HepG2 (cell line): Measurements from ENCODE around the gene SEMA4C. TPM values are rescaled to one million over a fixed set of nuclear protein-coding genes. Genes with fewer than 3 reads are reported as not detected.

Experiments
- ATAC-seq: fragments of 200-7000 bp; cut with Tn5 transposase; 3 replicates; pipeline ENCODE4 v1.9.1; 2020; ENCODE audit warnings: mild to moderate bottlenecking, moderate library complexity
- BruUV-seq: library from RNA; stranded (reverse); fragments of 400-500 nt; replicated peaks from 2 replicates; lab custom pipeline; 2021; lab: Mats Ljungman, UMichigan
- CTCF ChIA-PET: fragments of 300-600 bp; formaldehyde crosslinking; extraction: SDS; loops from one replicate; lab custom pipeline; 2021; ENCODE audit warnings: low total read pairs, inconsistent platforms, low intra/inter-chr PET ratio; lab: Yijun Ruan, JAX
- POLR2A ChIA-PET: fragments of 350-600 bp; sonication (Branson Sonifier 250); formaldehyde crosslinking; loops from one replicate; lab custom pipeline; 2020; ENCODE audit warnings: antibody characterized with exemption, inconsistent platforms; lab: Yijun Ruan, JAX
- DNase-seq: peaks from one replicate; pipeline ENCODE4 v3.0.0-alpha.2; 2015; ENCODE audit warnings: low spot score
- FAIRE-seq: peaks from 3 replicates; lab custom pipeline; 2011; peaks lifted over from hg19 to GRCh38; lab: Jason Lieb, UNC
- H2AFZ ChIP-seq: one replicate; pipeline ENCODE4 v1.6.1; 2011; ENCODE audit warnings: low read length, inconsistent platforms
- H3K27ac ChIP-seq: fragments of 300-600 bp; 3 replicates; pipeline ENCODE4 v1.8.0; 2011; ENCODE audit warnings: mixed run types, mild to moderate bottlenecking, mixed read lengths, low read length, inconsistent platforms; ENCODE audit not compliant: insufficient read depth; ENCODE audit errors: extremely low read length
- H3K27me3 ChIP-seq, 2 experiments: fragments of 200-600 bp in 1 of 2; 2 replicates in 1 of 2; 3 replicates in 1 of 2; pipeline versions ENCODE4 v1.6.0 to v1.8.0; 2011; ENCODE audit warnings: low read length in 2 of 2, mild to moderate bottlenecking in 2 of 2, moderate library complexity in 2 of 2, inconsistent platforms in 1 of 2; ENCODE audit not compliant: insufficient read depth in 2 of 2, control insufficient read depth in 1 of 2
- H3K36me3 ChIP-seq, 2 experiments: fragments of 200-600 bp in 1 of 2; replicated peaks in 1 of 2; 2 replicates in 1 of 2; 3 replicates in 1 of 2; pipeline versions ENCODE4 v1.5.1 to v1.8.0; 2011; ENCODE audit warnings: low read length in 2 of 2, inconsistent platforms in 1 of 2; ENCODE audit not compliant: insufficient read depth in 2 of 2, control insufficient read depth in 1 of 2
- H3K4me1 ChIP-seq: 2 replicates; pipeline ENCODE4 v1.5.1; 2012; ENCODE audit warnings: low read length, inconsistent platforms; ENCODE audit not compliant: insufficient read depth
- H3K4me2 ChIP-seq: 2 replicates; pipeline ENCODE4 v1.6.0; 2011; ENCODE audit warnings: low read depth, low read length, inconsistent platforms
- H3K4me3 ChIP-seq, 3 experiments: fragments of 200-600 bp in 1 of 3; sonication (generic), shearing (Covaris generic) in 1 of 3; replicated peaks in 1 of 3; 2 replicates each; pipeline ENCODE4 v1.5.1; 2011 to 2016; ENCODE audit warnings: low read length in 3 of 3, inconsistent platforms in 2 of 3, low read depth in 2 of 3, mild to moderate bottlenecking in 2 of 3, control low read depth in 1 of 3, mixed read lengths in 1 of 3; ENCODE audit not compliant: insufficient read depth in 1 of 3
- H3K79me2 ChIP-seq: one replicate; pipeline ENCODE4 v1.6.1; 2011; ENCODE audit warnings: low read length, inconsistent platforms; ENCODE audit not compliant: insufficient read depth
- H3K9ac ChIP-seq: 2 replicates; pipeline ENCODE4 v1.6.0; 2011; ENCODE audit warnings: mild to moderate bottlenecking, low read depth, low read length, inconsistent platforms; ENCODE audit not compliant: insufficient read depth
- H3K9me3 ChIP-seq: 2 replicates; pipeline ENCODE4 v1.5.1; 2012; ENCODE audit warnings: mild to moderate bottlenecking, low read length
- H4K20me1 ChIP-seq: 2 replicates; pipeline ENCODE4 v1.6.0; 2011; ENCODE audit warnings: inconsistent platforms, mild to moderate bottlenecking, low read length, moderate library complexity; ENCODE audit not compliant: insufficient read depth
- ATF7-NPFF ChIP-seq: sonication (generic); formaldehyde crosslinking; IDR thresholded peaks from 2 replicates; pipeline ENCODE4 v1.8.1; 2023; ENCODE audit warnings: mild to moderate bottlenecking, low read depth, missing genetic modification reagents, moderate library complexity
- CENPT ChIP-seq: sonication (generic); formaldehyde crosslinking; IDR thresholded peaks from 2 replicates; pipeline ENCODE4 v1.8.0; 2022; ENCODE audit warnings: low read depth, mild to moderate bottlenecking, moderate library complexity, missing genetic modification reagents
- ETV6 ChIP-seq: sonication (generic); formaldehyde crosslinking; conservative IDR thresholded peaks from 2 replicates; pipeline ENCODE4 v1.4.0; 2020; ENCODE audit warnings: missing genetic modification reagents
- HNRNPH1 ChIP-seq: fragments of 200-400 bp; formaldehyde crosslinking; optimal IDR thresholded peaks from 2 replicates; pipeline ENCODE3; 2017; ENCODE audit warnings: mild to moderate bottlenecking, low read depth, low read length
- RFXAP ChIP-seq: sonication (generic); formaldehyde crosslinking; IDR thresholded peaks from 2 replicates; pipeline ENCODE4 v1.4.0; 2020; ENCODE audit warnings: missing genetic modification reagents, borderline replicate concordance
- SALL2 ChIP-seq: sonication (generic); formaldehyde crosslinking; IDR thresholded peaks from 2 replicates; pipeline ENCODE4 v1.8.1; 2023; ENCODE audit warnings: mild to moderate bottlenecking, missing genetic modification reagents, inconsistent platforms
- SCMH1 ChIP-seq: sonication (generic); formaldehyde crosslinking; IDR thresholded peaks from 2 replicates; pipeline ENCODE4 v1.9.0; 2021; ENCODE audit warnings: missing genetic modification reagents, mild to moderate bottlenecking, borderline replicate concordance
- TARDBP ChIP-seq: sonication (generic); formaldehyde crosslinking; IDR thresholded peaks from 2 replicates; pipeline ENCODE4 v1.8.0; 2022; ENCODE audit warnings: mild to moderate bottlenecking, missing genetic modification reagents
- ZMYM3 ChIP-seq: sonication (generic); formaldehyde crosslinking; IDR thresholded peaks from 2 replicates; pipeline ENCODE4 v1.5.1; 2020; ENCODE audit warnings: mild to moderate bottlenecking, missing genetic modification reagents
- ZNF282 ChIP-seq: fragments of 450-650 bp; IDR thresholded peaks from 2 replicates; pipeline ENCODE4 v1.6.1; 2018; ENCODE audit not compliant: partially characterized antibody
- ZNF569 ChIP-seq: sonication (generic); formaldehyde crosslinking; IDR thresholded peaks from 2 replicates; pipeline ENCODE4 v1.5.0; 2020; ENCODE audit warnings: mild to moderate bottlenecking, missing genetic modification reagents, moderate library complexity, borderline replicate concordance
- ZNF615 ChIP-seq: sonication (generic); formaldehyde crosslinking; IDR thresholded peaks from 2 replicates; pipeline ENCODE4 v1.5.0; 2020; ENCODE audit warnings: mild to moderate bottlenecking, missing genetic modification reagents, borderline replicate concordance
- WGBS: methylation state at CpG from one replicate; pipeline ENCODE4 v1.1.6; 2017; ENCODE audit warnings: low lambda C conversion rate; 5-methylcytosine and 5-hydroxymethylcytosine counted together
- in situ Hi-C: cut with HindIII; loops from 2 replicates; pipeline ENCODE4 v1.10.0; 2017; ENCODE audit warnings: low pct_unique_long_range_greater_than_20kb; ENCODE audit not compliant: extremely low pct_ligation_motif_present
- intact Hi-C: fragments of 100-400 bp; cut with micrococcal nuclease; formaldehyde crosslinking; loops from one replicate; pipeline ENCODE4 v1.10.0; 2022; ENCODE audit not compliant: unreplicated experiment
- polyA plus RNA-seq, 8 experiments: library from polyadenylated mRNA; depleted of rRNA in 3 of 8; stranded (reverse) in 7 of 8; unstranded in 1 of 8; fragments of >200 nt; fragmentation: Illumina TruSeq in 4 of 8; extraction: Trizol in 4 of 8; gene quantifications; 2 replicates each; pipeline versions ENCODE4 v1.2.1 to v1.2.3, GENCODE V29; 2011 to 2016; ENCODE audit warnings: low read depth in 4 of 8, missing spikeins in 1 of 8, mixed read lengths in 1 of 8; ENCODE audit not compliant: insufficient read depth in 1 of 8
- total RNA-seq, 5 experiments: library from RNA; depleted of rRNA; stranded (reverse); fragments of >200 nt; fragmentation: Illumina TruSeq; extraction: Trizol; gene quantifications; 2 replicates each; pipeline ENCODE4 v1.2.3, GENCODE V29; 2016; ENCODE audit warnings: low read depth in 1 of 5
- TF ChIP-seq, protein P1 (sequence below): fragments of 450-650 bp; IDR thresholded peaks from 2 replicates; pipeline ENCODE4 v1.6.1; 2016
- TF ChIP-seq, protein P2 (sequence below): sonication (generic); formaldehyde crosslinking; IDR thresholded peaks from 2 replicates; pipeline ENCODE4 v1.8.0; 2022; ENCODE audit warnings: missing genetic modification reagents, mild to moderate bottlenecking, borderline replicate concordance

Gene SEMA4C
- total and polyA plus RNA-seq, 2 of the 13 experiments (the other 11 are each of a cell fraction or from before 2014, with no cell fraction given) = 25.9 to 46.6 TPM

DNA sequence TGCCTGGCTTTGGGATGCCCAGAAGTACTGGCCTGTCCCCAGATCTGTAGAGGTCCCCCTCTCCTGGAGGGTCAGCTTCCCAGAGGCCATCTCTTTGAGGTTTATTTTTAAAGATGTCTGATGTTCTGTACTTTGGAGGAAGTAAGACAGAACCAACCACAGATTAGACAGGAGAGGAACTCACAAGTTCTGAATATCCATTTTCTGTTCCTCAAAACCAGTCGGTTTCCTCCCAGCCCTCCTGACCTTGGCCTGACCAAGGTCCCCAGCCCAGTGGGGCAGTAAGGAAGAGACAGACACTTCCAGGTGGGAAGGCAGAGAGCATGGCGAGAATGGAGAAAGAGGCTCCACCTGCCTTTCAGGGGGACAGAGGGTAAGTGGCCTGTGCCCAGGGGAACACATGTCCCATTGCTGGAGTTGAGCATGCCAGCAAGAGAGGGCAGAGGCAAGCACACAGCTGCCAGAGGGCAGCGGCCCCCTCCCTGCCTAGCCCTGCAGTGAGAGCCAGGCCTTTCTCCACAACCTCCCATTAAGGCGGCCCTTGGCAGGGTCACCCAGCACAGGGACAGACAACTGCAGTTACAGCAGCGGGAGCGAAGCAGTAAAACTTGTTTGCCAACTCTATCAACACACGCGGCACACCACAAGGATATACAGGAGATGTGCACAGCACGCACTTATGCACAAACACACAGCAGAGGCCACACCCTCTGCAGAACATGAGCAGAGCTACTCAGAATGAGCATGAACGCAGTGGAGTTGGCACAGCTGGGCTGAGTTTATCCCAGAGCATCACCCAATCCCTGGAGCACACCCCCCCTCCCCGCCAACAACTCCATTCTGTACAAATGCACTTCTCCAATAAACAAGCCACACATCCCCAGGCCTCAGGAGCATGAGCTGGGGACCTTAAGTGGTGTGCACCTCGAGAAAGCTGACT lies 18.5 kb upstream of the SEMA4C start:
- H3K4me3 ChIP-seq = no peak overlapping the region
- H3K27me3 ChIP-seq = peaks cover 24 to 68% of the 10 kb centered on the region in 2 experiments
- 52% methylated on average over 9 of the region's 12 CpGs for WGBS
- BruUV-seq = no TSS peak
- H3K9me3 ChIP-seq = no peaks in the 10 kb centered on the region
- CTCF ChIA-PET = no interaction called here
- POLR2A ChIA-PET = no interaction called here
- H2AFZ ChIP-seq = no peak overlapping the region
- H3K36me3 ChIP-seq = no peaks in the 10 kb centered on the region
- no peak overlapping the region for H3K27ac ChIP-seq
- FAIRE-seq (no peak), DNase-seq (no peak), ATAC-seq (no peak)
- no peak overlapping the region for H3K9ac ChIP-seq
- H3K4me1 ChIP-seq = no peaks in the 10 kb centered on the region
- intact Hi-C loops = no loop called here
- TF ChIP-seq RFXAP (CRISPR knock-in tag) (no peak), ZMYM3 (CRISPR knock-in tag) (no peak), ZNF282 (no peak)
- H3K4me2 ChIP-seq = no peak overlapping the region
- in situ Hi-C loops = no loop called here
- no peaks in the 10 kb centered on the region for H3K79me2 ChIP-seq
- H4K20me1 ChIP-seq = no peaks in the 10 kb centered on the region

DNA sequence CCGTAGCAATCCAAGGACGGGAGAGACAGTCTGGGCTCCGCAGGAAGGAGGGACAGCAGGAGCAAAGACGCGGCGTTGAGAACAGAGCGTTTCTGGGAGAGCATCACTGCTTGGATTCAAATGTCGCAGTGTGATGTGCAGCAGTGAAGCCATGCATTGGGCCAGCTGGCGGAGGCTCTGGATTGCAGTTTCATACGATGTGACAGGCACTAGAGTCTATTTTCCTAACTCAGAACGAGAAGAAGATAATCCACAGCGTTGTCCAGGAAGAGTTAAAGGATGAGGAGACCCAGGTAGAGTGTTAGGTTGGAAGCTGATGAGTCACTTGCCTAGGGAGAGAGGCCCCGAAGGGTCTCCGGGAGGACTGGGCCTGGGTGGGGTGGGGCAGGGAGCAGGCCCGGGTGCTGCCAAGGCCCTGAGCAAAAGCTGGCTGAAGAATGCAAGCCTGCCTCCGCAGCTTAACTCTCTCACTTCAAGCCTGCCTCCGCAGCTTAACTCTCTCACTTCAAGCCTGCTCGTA lies 17.7 kb upstream of the SEMA4C start:
- ChIA-PET CTCF (no interaction called here), POLR2A (no interaction called here)
- DNase-seq (no peak), FAIRE-seq (no peak), ATAC-seq (no peak)
- no TSS peak for BruUV-seq
- Histone ChIP-seq H3K4me1 (no peaks in the 10 kb centered on the region), H3K36me3 (no peaks in the 10 kb centered on the region), H2AFZ (no peak overlapping the region), H3K9ac (no peak overlapping the region), H3K4me3 (no peak overlapping the region), H4K20me1 (no peaks in the 10 kb centered on the region), H3K4me2 (no peak overlapping the region), H3K9me3 (no peaks in the 10 kb centered on the region), H3K79me2 (no peaks in the 10 kb centered on the region), H3K27me3 (peaks cover 27 to 76% of the 10 kb centered on the region in 2 experiments), H3K27ac (no peak overlapping the region)
- intact Hi-C loops (no loop called here), in situ Hi-C loops (no loop called here)
- WGBS = 41% methylated on average over 16 of the region's 18 CpGs
- TF ChIP-seq ETV6 (CRISPR knock-in tag) (no peak), SCMH1 (CRISPR knock-in tag) (no peak), CENPT (no peak), HNRNPH1 (no peak), ATF7-NPFF (CRISPR knock-in tag) (no peak), ZNF615 (CRISPR knock-in tag) (no peak), TARDBP (no peak), ZNF569 (CRISPR knock-in tag) (no peak), SALL2 (CRISPR knock-in tag) (no peak), ZMYM3 (CRISPR knock-in tag) (no peak)
- TF ChIP-seq, protein P1, sequence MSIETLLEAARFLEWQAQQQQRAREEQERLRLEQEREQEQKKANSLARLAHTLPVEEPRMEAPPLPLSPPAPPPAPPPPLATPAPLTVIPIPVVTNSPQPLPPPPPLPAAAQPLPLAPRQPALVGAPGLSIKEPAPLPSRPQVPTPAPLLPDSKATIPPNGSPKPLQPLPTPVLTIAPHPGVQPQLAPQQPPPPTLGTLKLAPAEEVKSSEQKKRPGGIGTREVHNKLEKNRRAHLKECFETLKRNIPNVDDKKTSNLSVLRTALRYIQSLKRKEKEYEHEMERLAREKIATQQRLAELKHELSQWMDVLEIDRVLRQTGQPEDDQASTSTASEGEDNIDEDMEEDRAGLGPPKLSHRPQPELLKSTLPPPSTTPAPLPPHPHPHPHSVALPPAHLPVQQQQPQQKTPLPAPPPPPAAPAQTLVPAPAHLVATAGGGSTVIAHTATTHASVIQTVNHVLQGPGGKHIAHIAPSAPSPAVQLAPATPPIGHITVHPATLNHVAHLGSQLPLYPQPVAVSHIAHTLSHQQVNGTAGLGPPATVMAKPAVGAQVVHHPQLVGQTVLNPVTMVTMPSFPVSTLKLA = no peak
- TF ChIP-seq, protein P2, sequence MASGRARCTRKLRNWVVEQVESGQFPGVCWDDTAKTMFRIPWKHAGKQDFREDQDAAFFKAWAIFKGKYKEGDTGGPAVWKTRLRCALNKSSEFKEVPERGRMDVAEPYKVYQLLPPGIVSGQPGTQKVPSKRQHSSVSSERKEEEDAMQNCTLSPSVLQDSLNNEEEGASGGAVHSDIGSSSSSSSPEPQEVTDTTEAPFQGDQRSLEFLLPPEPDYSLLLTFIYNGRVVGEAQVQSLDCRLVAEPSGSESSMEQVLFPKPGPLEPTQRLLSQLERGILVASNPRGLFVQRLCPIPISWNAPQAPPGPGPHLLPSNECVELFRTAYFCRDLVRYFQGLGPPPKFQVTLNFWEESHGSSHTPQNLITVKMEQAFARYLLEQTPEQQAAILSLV (CRISPR knock-in tag) = no peak
